Liver (tissue), 9 donors: ENCODE data around the gene PRMT3. TPM values are rescaled to one million over a fixed set of nuclear protein-coding genes. Genes with fewer than 3 reads are reported as not detected.

ENCODE experiments used
- DNase-seq: peaks from one replicate; pipeline ENCODE4 v3.0.0-alpha.2; 2017; ENCODE audit warnings: low spot score
- H3K27ac ChIP-seq, 2 donors: one replicate each; pipeline ENCODE4 v1.7.0; 2013; ENCODE audit warnings: inconsistent platforms in 2 of 2, low read length in 2 of 2, control low read depth in 1 of 2, low read depth in 1 of 2, mild to moderate bottlenecking in 1 of 2
- H3K27me3 ChIP-seq, 4 donors: one replicate each; pipeline versions ENCODE4 v1.6.1 to v1.7.0; 2013; ENCODE audit warnings: low read length in 3 of 4, inconsistent platforms in 1 of 4, mild to moderate bottlenecking in 1 of 4, moderate library complexity in 1 of 4; ENCODE audit not compliant: control insufficient read depth in 4 of 4, insufficient read depth in 4 of 4
- H3K36me3 ChIP-seq, 4 donors: one replicate each; pipeline versions ENCODE4 v1.6.1 to v1.7.0; 2013; ENCODE audit warnings: low read length in 3 of 4, mild to moderate bottlenecking in 3 of 4, low read depth in 1 of 4, moderate library complexity in 1 of 4; ENCODE audit not compliant: control insufficient read depth in 4 of 4, insufficient read depth in 3 of 4
- H3K4me1 ChIP-seq, 4 donors: one replicate each; pipeline versions ENCODE4 v1.6.1 to v1.7.0; 2013; ENCODE audit warnings: low read length in 3 of 4, mild to moderate bottlenecking in 3 of 4, moderate library complexity in 1 of 4; ENCODE audit not compliant: control insufficient read depth in 4 of 4, insufficient read depth in 4 of 4
- H3K4me3 ChIP-seq, 3 donors: one replicate each; pipeline versions ENCODE4 v1.6.1 to v1.7.0; 2013; ENCODE audit warnings: low read length in 3 of 3, control low read depth in 1 of 3, low read depth in 1 of 3, mild to moderate bottlenecking in 1 of 3
- H3K9ac ChIP-seq, 2 donors: one replicate each; pipeline ENCODE4 v1.7.0; 2013; ENCODE audit warnings: low read length in 2 of 2, mild to moderate bottlenecking in 2 of 2, moderate library complexity in 2 of 2, control low read depth in 1 of 2, low read depth in 1 of 2
- H3K9me3 ChIP-seq, 4 donors: one replicate each; pipeline versions ENCODE4 v1.6.1 to v1.7.0; 2013; ENCODE audit warnings: low read length in 3 of 4; ENCODE audit not compliant: control insufficient read depth in 4 of 4
- ATF3 ChIP-seq: IDR thresholded peaks from 2 replicates; pipeline ENCODE4 v1.6.1; 2016; ENCODE audit warnings: antibody characterized with exemption
- EGR1 ChIP-seq, 2 donors: IDR thresholded peaks; 2 replicates each; pipeline ENCODE4 v1.6.1; 2016 to 2018; ENCODE audit warnings: antibody characterized with exemption in 2 of 2, low read depth in 2 of 2
- FOXA1 ChIP-seq: IDR thresholded peaks from 2 replicates; pipeline ENCODE4 v1.6.1; 2016; ENCODE audit warnings: antibody characterized with exemption
- FOXA2 ChIP-seq: IDR thresholded peaks from 2 replicates; pipeline ENCODE4 v1.6.1; 2016; ENCODE audit warnings: antibody characterized with exemption
- GABPA ChIP-seq, 2 donors: IDR thresholded peaks in 1 of 2; conservative IDR thresholded peaks in 1 of 2; 2 replicates each; pipeline ENCODE4 v1.6.1; 2016; ENCODE audit warnings: antibody characterized with exemption in 2 of 2, mild to moderate bottlenecking in 1 of 2, moderate library complexity in 1 of 2
- HNF4A ChIP-seq, 2 donors: conservative IDR thresholded peaks; 2 replicates each; pipeline ENCODE4 v1.6.1; 2016; ENCODE audit warnings: antibody characterized with exemption in 2 of 2, mild to moderate bottlenecking in 2 of 2
- HNF4G ChIP-seq: IDR thresholded peaks from 2 replicates; pipeline ENCODE4 v1.6.1; 2016; ENCODE audit warnings: antibody characterized with exemption
- JUND ChIP-seq, 2 donors: IDR thresholded peaks; 2 replicates each; pipeline ENCODE4 v1.6.1; 2016; ENCODE audit warnings: antibody characterized with exemption in 2 of 2
- MAX ChIP-seq: IDR thresholded peaks from 2 replicates; pipeline ENCODE4 v1.6.1; 2016; ENCODE audit warnings: antibody characterized with exemption
- NR2F2 ChIP-seq: IDR thresholded peaks from 2 replicates; pipeline ENCODE4 v1.6.1; 2016; ENCODE audit warnings: antibody characterized with exemption
- RAD21 ChIP-seq, 2 donors: IDR thresholded peaks; 2 replicates each; pipeline ENCODE4 v1.6.1; 2016; ENCODE audit warnings: antibody characterized with exemption in 2 of 2, mild to moderate bottlenecking in 2 of 2
- REST ChIP-seq: IDR thresholded peaks from 2 replicates; pipeline ENCODE4 v1.6.1; 2016; ENCODE audit warnings: antibody characterized with exemption, mild to moderate bottlenecking
- RXRA ChIP-seq, 2 donors: IDR thresholded peaks; 2 replicates each; pipeline ENCODE4 v1.6.1; 2017 to 2018; ENCODE audit warnings: antibody characterized with exemption in 2 of 2, mild to moderate bottlenecking in 1 of 2
- SP1 ChIP-seq: IDR thresholded peaks from 2 replicates; pipeline ENCODE4 v1.6.1; 2018; ENCODE audit warnings: antibody characterized with exemption, mild to moderate bottlenecking
- TAF1 ChIP-seq: conservative IDR thresholded peaks from 2 replicates; pipeline ENCODE4 v1.6.1; 2016; ENCODE audit warnings: antibody characterized with exemption, mild to moderate bottlenecking
- YY1 ChIP-seq: IDR thresholded peaks from 2 replicates; pipeline ENCODE4 v1.6.1; 2016; ENCODE audit warnings: antibody characterized with exemption, mild to moderate bottlenecking
- WGBS: extraction: QIAGEN DNeasy Blood & Tissue Kit; methylation state at CpG from one replicate; pipeline ENCODE4 v1.1.7; 2013; 5-methylcytosine and 5-hydroxymethylcytosine counted together
- polyA plus RNA-seq, 2 donors: library from polyadenylated mRNA; stranded (reverse) in 1 of 2; unstranded in 1 of 2; fragments of 200-250 nt in 1 of 2; fragments of >200 nt in 1 of 2; fragmentation: Nextera tagmentation in 1 of 2; extraction: Ambion mirVana in 1 of 2; gene quantifications; one replicate each; pipeline versions ENCODE4 v1.2.1 to v1.2.3, GENCODE V29; 2013 to 2015
- total RNA-seq, 2 donors: library from RNA; depleted of rRNA; stranded (reverse); fragments of >200 nt; gene quantifications; one replicate each; pipeline ENCODE4 v1.2.3, GENCODE V29; 2014
- TF ChIP-seq, protein P1 (sequence below): IDR thresholded peaks from 2 replicates; pipeline ENCODE4 v1.6.1; 2016; ENCODE audit warnings: antibody characterized with exemption
- TF ChIP-seq, protein P2 (sequence below): fragments of 150-350 bp; IDR thresholded peaks from 2 replicates; pipeline ENCODE4 v1.5.1; 2017; ENCODE audit warnings: improper control_type of control experiment, low read depth, low read length; ENCODE audit not compliant: missing input control
- donor health status: healthy.
- donor health status: healthy.
- donor health status: healthy.
- donor health status: healthy.
- donor health status: healthy.

Gene PRMT3
- total and polyA plus RNA-seq, 4 donors: 3.5 to 15.8 (median 7.8) TPM

- Histone ChIP-seq H3K27me3 (no peaks in the 10 kb centered on the region), H3K4me1 (no peaks in the 10 kb centered on the region), H3K36me3 (no peaks in the 10 kb centered on the region), H3K27ac (no peak overlapping the region), H3K9ac (no peak overlapping the region), H3K4me3 (no peak overlapping the region), H3K9me3 (no peaks in the 10 kb centered on the region)
- WGBS: 98% methylated on average over 4 of the region's 4 CpGs
- no peak for DNase-seq
- TF ChIP-seq EGR1 (IDR thresholded peaks at IDR 0.05; ENCODE audit: low read depth in 2 of 2) (no peak), HNF4A (conservative IDR thresholded peaks at IDR 0.05) (no peak), FOXA1 (no peak), TAF1 (no peak), RAD21 (IDR thresholded peaks at IDR 0.05) (no peak), ATF3 (no peak), FOXA2 (no peak), HNF4G (no peak), NR2F2 (no peak), REST (no peak), GABPA (IDR thresholded peaks at IDR 0.05 in 1 of 2, conservative IDR thresholded peaks at IDR 0.05 in 1 of 2) (no peak), MAX (no peak), RXRA (IDR thresholded peaks at IDR 0.05) (no peak), YY1 (no peak), SP1 (no peak), JUND (IDR thresholded peaks at IDR 0.05) (no peak)
- TF ChIP-seq, protein P1, sequence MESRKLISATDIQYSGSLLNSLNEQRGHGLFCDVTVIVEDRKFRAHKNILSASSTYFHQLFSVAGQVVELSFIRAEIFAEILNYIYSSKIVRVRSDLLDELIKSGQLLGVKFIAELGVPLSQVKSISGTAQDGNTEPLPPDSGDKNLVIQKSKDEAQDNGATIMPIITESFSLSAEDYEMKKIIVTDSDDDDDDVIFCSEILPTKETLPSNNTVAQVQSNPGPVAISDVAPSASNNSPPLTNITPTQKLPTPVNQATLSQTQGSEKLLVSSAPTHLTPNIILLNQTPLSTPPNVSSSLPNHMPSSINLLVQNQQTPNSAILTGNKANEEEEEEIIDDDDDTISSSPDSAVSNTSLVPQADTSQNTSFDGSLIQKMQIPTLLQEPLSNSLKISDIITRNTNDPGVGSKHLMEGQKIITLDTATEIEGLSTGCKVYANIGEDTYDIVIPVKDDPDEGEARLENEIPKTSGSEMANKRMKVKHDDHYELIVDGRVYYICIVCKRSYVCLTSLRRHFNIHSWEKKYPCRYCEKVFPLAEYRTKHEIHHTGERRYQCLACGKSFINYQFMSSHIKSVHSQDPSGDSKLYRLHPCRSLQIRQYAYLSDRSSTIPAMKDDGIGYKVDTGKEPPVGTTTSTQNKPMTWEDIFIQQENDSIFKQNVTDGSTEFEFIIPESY: no peak
- TF ChIP-seq, protein P2, sequence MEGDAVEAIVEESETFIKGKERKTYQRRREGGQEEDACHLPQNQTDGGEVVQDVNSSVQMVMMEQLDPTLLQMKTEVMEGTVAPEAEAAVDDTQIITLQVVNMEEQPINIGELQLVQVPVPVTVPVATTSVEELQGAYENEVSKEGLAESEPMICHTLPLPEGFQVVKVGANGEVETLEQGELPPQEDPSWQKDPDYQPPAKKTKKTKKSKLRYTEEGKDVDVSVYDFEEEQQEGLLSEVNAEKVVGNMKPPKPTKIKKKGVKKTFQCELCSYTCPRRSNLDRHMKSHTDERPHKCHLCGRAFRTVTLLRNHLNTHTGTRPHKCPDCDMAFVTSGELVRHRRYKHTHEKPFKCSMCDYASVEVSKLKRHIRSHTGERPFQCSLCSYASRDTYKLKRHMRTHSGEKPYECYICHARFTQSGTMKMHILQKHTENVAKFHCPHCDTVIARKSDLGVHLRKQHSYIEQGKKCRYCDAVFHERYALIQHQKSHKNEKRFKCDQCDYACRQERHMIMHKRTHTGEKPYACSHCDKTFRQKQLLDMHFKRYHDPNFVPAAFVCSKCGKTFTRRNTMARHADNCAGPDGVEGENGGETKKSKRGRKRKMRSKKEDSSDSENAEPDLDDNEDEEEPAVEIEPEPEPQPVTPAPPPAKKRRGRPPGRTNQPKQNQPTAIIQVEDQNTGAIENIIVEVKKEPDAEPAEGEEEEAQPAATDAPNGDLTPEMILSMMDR: no peak
Observed at GRCh38 chr11:20448834-20449233, 61.3 kb downstream of the PRMT3 start.

- Histone ChIP-seq H3K4me3 (no peak overlapping the region), H3K27ac (no peak overlapping the region), H3K36me3 (no peaks in the 10 kb centered on the region), H3K9me3 (no peaks in the 10 kb centered on the region), H3K27me3 (no peaks in the 10 kb centered on the region), H3K4me1 (no peaks in the 10 kb centered on the region), H3K9ac (no peak overlapping the region)
- TF ChIP-seq FOXA1: no peak
- TF ChIP-seq FOXA2: no peak
- no peak for TF ChIP-seq RXRA (IDR thresholded peaks at IDR 0.05)
- no peak for TF ChIP-seq RAD21 (IDR thresholded peaks at IDR 0.05)
- DNase-seq: no peak
- 91% methylated on average over 2 of the region's 2 CpGs for WGBS
Observed at GRCh38 chr11:20450829-20451228, 63.3 kb downstream of the PRMT3 start.
